ENCODE results near the gene SMIM3.

GRCh38 chr5:150780187-150780692, 1.7 kb downstream of the SMIM3 start:
- no peak for TF ChIP-seq TAF1 (IDR thresholded peaks at IDR 0.05; ENCODE audit: borderline replicate concordance, insufficient read depth, low read length)
- TF ChIP-seq, protein P1, sequence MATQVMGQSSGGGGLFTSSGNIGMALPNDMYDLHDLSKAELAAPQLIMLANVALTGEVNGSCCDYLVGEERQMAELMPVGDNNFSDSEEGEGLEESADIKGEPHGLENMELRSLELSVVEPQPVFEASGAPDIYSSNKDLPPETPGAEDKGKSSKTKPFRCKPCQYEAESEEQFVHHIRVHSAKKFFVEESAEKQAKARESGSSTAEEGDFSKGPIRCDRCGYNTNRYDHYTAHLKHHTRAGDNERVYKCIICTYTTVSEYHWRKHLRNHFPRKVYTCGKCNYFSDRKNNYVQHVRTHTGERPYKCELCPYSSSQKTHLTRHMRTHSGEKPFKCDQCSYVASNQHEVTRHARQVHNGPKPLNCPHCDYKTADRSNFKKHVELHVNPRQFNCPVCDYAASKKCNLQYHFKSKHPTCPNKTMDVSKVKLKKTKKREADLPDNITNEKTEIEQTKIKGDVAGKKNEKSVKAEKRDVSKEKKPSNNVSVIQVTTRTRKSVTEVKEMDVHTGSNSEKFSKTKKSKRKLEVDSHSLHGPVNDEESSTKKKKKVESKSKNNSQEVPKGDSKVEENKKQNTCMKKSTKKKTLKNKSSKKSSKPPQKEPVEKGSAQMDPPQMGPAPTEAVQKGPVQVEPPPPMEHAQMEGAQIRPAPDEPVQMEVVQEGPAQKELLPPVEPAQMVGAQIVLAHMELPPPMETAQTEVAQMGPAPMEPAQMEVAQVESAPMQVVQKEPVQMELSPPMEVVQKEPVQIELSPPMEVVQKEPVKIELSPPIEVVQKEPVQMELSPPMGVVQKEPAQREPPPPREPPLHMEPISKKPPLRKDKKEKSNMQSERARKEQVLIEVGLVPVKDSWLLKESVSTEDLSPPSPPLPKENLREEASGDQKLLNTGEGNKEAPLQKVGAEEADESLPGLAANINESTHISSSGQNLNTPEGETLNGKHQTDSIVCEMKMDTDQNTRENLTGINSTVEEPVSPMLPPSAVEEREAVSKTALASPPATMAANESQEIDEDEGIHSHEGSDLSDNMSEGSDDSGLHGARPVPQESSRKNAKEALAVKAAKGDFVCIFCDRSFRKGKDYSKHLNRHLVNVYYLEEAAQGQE (IDR thresholded peaks at IDR 0.05; ENCODE audit: insufficient read depth in 1 of 2, low read depth in 2 of 2, low read length in 2 of 2), result no peak
- TF ChIP-seq POLR2AphosphoS5 (IDR thresholded peaks at IDR 0.05; ENCODE audit: low read depth, low read length), result no peak

Data from PFSK-1 (cell line).